Measurements from ENCODE around the gene MTHFSD. TPM values are rescaled to one million over a fixed set of nuclear protein-coding genes. Genes with fewer than 3 reads are reported as not detected.

Gene MTHFSD
- total RNA-seq, 2 experiments from 2014 or later = 7.3 to 7.9 TPM

GRCh38 chr16:86481607-86482006, 73.4 kb downstream of the MTHFSD start:
- Mint-ChIP-seq H3K36me3 (ENCODE audit: low read depth) (no peaks in the 10 kb centered on the region), H3K4me1 (ENCODE audit: low read depth) (no peaks in the 10 kb centered on the region), H3K9me3 (peaks cover 3% of the 10 kb centered on the region), H3K27me3 (peaks cover 59% of the 10 kb centered on the region), H3K4me3 (no peak overlapping the region), H3K27ac (no peak overlapping the region)
- no peak overlapping the region for H3K27ac ChIP-seq (ENCODE audit: low read depth in 1 of 2, low read length in 2 of 2)
- intact Hi-C loops (cut with DNase I, micrococcal nuclease) = no loop called here
- peaks cover 11 to 18% of the 10 kb centered on the region in 2 experiments for H3K9me3 ChIP-seq (ENCODE audit: control insufficient read depth in 1 of 2, insufficient read depth in 1 of 2, low read length in 2 of 2)
- H3K4me1 ChIP-seq (ENCODE audit: insufficient read depth, low read length) = no peaks in the 10 kb centered on the region
- no peak for TF ChIP-seq CTCF (IDR thresholded peaks at IDR 0.05)
- ATAC-seq (ENCODE audit: poor library complexity) = no peak
- ChIA-PET POLR2A (no interaction called here), CTCF (no interaction called here)
- no peak for DNase-seq
- H3K27me3 ChIP-seq (ENCODE audit: control insufficient read depth in 1 of 2, insufficient read depth in 2 of 2, low read length in 2 of 2) = peaks cover 11 to 22% of the 10 kb centered on the region in 2 experiments
- no peaks in the 10 kb centered on the region for H3K36me3 ChIP-seq (ENCODE audit: insufficient read depth, low read length)
- H3K4me3 ChIP-seq (ENCODE audit: low read length) = no peak overlapping the region

GRCh38 chr16:86480444-86480843, 74.6 kb downstream of the MTHFSD start:
- H3K36me3 Mint-ChIP-seq (ENCODE audit: low read depth) = no peaks in the 10 kb centered on the region

More at GRCh38 chr16:86480444-86480843, 74.6 kb downstream of the MTHFSD start:
- CTCF ChIA-PET = no interaction called here
- TF ChIP-seq CTCF (IDR thresholded peaks at IDR 0.05) = no peak
- no peaks in the 10 kb centered on the region for H3K4me1 ChIP-seq (ENCODE audit: insufficient read depth, low read length)
- no peak for DNase-seq
- no peak overlapping the region for H3K27ac ChIP-seq (ENCODE audit: low read depth in 1 of 2, low read length in 2 of 2)
- no peaks in the 10 kb centered on the region for H3K36me3 ChIP-seq (ENCODE audit: insufficient read depth, low read length)
- POLR2A ChIA-PET = no interaction called here
- no peaks in the 10 kb centered on the region for H3K4me1 Mint-ChIP-seq (ENCODE audit: low read depth)
- H3K4me3 Mint-ChIP-seq = no peak overlapping the region
- H3K27me3 Mint-ChIP-seq = peaks cover 55% of the 10 kb centered on the region
- H3K4me3 ChIP-seq (ENCODE audit: low read length) = no peak overlapping the region
- ATAC-seq (ENCODE audit: poor library complexity) = no peak
- intact Hi-C loops (cut with DNase I, micrococcal nuclease) = no loop called here
- peaks cover 3% of the 10 kb centered on the region for H3K9me3 Mint-ChIP-seq
- no peak overlapping the region for H3K27ac Mint-ChIP-seq
- H3K9me3 ChIP-seq (ENCODE audit: control insufficient read depth in 1 of 2, insufficient read depth in 1 of 2, low read length in 2 of 2) = peaks cover 11 to 17% of the 10 kb centered on the region in 2 experiments
- H3K27me3 ChIP-seq (ENCODE audit: control insufficient read depth in 1 of 2, insufficient read depth in 2 of 2, low read length in 2 of 2) = peaks cover 12 to 24% of the 10 kb centered on the region in 2 experiments

Other genes starting within 250 kb of the MTHFSD start
- not detected for gene FOXF1, start 44.7 kb downstream of the MTHFSD start, total RNA-seq
- gene FOXC2, start 11.6 kb upstream of the MTHFSD start, total RNA-seq = under 1 TPM; 0.11 to 0.19 TPM
- not detected for gene FOXL1, start 23.3 kb upstream of the MTHFSD start, total RNA-seq